ELF-1 (cell line): Measurements from ENCODE around the gene HGFAC.

ENCODE experiments used
- DNase-seq: peaks from one replicate; pipeline ENCODE4 v3.0.0-alpha.2; 2016; ENCODE audit warnings: low read depth, low spot score

HGFAC gene

DNA sequence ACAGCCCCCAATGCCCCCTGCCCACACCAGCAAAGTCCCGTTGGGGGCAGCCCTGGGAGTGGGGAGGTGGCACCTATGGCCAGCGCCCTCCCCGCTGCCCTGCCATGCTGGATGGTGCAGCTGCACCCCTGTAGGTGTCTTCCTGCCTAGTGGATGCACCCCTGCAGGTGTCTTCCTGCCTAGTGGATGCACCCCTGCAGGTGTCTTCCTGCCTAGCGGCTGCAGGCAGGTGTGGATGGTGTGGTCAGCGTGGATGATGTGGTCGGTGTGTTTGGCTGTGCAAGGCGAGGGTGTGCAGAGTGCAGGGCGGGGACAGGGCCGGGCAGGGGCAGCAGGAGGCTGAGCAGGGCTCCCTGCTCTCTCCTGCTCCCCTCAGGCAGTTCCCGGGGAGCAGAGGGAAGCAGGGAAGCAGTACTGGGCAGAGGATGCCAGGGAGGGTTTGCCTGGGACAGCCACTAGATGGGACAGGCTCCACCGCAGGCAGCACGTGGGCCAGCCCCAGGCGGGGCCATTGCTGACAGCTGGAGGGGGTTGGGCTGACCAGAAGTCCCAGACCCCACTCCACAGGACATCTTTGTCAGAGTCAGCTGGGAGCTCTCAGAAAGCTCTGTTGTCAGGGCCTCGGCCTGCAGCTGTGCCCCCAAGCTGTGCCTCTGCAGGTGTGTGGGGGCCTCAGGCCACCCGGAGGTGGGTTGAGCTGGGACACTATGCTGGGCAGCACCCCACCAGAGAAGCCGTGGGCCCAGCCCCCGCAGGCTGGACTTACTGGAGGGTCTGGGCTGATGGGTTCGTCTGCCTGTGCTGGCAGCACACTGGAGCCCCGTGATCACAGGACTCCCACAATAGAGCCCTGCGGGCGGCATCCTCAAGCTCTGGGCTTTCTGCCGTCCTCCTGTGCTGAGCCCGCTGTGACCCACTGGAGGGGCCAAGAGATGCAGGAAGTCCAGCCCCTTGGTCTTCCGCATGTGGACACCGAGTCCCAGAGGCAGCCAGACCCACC lies 45.1 kb downstream of the HGFAC start:
- DNase-seq = peak; percentile 61

DNA sequence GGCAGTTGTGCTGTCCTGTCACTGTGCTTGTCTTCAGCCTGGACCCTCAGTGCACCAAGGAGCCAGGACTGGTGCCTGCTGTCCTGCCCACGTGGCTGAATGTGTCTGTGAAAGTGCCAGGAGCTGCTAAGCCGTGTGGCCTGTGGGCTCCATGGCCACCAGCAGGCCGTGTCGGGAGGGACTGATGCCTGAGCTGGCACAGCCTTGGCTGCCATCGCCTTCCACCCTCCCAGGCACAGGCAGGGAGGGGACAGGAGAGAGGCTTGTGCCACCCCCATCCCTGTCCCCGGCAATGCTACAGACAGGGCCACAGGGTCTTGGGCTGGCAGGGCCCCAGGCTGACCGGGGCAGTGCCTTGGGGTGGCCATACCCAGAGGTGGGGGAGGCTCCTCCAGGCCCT lies 46.1 kb downstream of the HGFAC start:
- no peak for DNase-seq

DNA sequence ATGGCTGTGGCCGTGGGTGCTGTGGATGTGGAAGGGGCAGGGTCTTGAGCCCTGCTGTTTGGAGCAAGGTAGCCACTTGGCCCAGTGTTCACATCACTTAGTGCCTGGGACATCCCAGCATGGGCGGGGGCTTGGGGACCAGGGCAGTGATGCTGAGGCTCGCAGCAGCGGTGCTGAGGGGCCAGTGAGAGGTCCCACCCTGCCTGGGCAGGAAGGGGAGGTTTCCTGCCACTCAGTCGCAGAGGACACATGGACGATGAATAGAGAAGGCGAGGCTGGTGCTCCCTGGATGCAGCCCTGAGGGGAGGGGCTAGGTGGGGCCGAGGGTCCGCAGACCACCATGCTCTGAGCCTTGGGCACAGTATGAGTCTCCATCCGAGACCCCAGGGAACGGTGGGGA lies 47.1 kb downstream of the HGFAC start:
- DNase-seq = no peak

DNA sequence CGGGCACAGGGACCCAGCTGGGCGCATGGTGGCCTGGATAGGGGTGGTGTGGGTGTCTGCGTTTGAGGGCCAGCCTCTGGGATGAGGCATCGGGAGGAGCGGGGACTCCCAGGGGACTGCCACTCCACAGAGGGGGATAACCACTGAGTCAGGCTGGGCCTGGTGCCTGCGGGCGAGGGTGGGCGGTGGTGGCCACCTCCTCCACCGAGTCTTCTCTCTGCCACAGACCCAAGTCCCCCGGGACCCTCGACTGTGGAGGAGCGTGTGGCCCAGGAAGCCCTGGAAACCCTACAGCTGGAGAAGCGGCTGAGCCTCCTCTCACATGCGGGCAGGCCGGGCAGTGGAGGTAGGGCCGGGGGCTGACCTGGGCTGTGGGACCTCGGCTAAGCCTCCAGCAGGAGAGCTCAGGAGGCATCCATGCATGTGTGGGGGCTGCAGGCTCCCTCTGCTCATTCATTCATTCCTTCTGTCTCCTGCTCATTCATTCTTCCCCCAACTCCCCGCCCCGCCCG lies 47.7 kb downstream of the HGFAC start:
- peak; percentile 53 for DNase-seq

DNA sequence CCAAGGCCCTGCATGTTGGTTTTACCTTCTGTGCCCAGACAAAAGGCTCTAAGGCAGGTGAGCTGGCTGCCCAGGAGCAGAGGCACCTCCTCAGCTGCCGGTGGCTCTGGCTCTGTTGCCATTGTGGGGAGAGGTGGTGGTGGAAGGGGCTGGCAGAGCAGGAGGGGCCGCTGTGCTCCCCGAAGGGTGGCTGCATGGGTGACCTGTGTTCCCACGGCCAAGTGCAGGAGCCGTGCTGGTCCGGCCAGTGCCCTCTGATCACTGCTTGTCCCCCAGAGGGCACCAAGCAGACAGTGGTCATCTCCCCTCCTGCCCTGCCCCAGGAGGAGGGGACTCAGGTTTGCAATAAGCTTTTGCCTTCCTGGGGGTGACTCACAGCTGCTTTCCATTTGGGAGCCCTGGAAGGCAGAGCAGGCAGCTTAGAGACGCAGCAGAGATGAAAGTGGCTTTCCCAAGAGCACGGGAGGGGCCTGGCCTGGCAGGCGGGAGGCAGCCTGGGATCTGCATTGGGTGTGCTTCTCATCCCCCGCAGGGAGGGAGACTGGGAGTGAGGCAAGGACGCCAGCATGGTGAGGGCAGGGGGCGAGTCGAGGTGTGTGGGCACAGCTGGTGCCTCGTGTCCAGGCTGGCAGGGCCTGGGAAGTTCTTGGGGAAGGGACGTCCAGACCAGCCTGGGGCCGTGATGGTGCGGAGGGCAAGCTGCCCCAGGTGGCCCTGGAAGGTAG lies 50.1 kb downstream of the HGFAC start:
- DNase-seq = no peak

DNA sequence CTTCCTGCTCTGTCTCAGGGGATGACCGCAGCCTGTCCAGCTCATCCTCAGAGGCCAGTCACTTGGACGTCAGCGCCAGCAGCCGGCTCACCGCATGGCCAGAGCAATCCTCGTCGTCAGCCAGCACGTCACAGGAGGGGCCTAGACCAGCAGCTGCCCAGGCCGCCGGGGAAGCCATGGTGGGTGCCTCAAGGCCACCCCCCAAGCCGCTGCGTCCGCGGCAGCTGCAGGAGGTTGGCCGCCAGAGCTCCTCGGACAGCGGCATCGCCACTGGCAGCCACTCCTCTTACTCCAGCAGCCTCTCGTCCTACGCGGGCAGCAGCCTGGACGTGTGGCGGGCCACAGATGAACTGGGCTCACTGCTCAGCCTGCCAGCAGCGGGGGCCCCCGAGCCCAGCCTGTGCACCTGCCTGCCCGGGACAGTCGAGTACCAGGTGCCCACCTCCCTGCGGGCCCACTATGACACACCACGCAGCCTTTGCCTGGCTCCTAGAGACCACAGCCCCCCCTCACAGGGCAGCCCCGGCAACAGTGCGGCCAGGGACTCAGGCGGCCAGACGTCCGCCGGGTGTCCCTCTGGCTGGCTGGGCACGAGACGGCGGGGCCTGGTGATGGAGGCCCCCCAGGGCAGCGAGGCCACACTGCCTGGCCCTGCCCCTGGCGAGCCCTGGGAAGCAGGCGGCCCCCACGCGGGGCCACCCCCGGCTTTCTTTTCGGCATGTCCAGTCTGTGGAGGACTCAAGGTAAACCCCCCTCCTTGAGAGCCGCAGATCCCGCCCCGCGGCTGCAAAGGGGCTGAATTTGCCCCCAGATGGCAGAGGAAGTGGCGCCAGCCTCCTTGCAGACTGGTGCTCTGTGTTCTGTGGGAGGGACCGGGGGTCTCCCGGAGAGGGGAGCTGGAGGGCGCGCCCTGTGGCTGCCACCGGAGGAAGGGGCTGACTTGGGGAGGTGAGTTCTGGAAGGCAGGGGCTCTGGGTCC lies 51.3 kb downstream of the HGFAC start:
- DNase-seq = no peak

DNA sequence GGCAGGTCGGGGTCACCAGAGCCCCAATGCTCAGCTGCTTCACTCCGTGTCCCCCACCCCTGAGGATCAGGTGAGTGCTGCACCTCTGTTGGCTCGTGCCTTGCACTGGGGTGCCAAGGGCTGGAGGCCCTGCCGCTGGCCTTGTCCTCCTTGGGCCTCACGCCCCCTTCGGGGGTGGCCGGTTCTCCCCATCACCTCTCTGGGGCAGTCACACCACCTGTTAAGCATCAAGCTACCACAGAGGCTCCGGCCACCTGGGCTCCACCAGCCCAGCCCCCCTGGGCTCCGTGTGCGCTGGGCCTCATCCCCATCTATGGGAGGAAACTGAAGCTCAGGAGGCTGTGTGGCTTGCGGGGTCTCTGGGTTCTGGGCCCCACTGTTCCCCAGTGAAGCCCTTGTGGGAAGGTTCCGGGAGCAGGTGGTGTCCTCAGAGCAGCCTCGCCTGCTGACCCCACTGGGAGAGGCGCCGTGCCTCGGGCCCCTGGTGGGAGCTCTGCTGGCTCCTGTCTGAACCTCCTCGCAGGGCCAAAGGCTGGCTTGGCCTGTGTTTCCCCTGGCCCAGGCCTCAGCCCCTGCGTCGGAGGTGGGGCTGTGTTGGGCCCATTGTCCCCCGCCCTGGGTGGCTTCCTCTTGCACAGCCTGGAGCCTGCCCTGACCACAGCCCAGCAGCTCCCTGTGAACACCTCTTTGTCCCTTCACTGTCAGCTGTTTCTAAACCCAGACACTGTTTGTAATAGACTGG lies 52.1 kb downstream of the HGFAC start:
- DNase-seq = peak; percentile 60

DNA sequence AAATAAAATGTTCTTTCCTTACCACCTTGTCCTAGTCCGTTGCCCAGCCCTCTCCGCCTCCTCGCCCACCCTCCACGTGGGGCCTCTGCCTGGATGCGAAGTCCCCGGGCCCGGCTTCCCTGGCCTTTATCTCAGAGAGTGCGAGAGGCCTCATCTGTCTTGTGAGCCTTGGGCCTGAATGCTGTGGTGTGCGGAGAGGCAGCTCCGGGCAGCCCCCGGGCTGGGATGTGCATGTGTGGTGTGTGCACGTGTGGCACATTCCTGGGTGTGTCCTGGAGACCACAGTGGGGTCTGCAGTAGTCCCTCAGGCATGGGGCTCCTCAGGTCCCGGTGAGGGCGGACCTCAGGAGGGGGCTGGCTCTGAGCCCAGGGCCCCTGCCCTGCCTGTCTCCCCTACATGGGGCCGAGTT lies 52.7 kb downstream of the HGFAC start:
- peak; percentile 65 for DNase-seq

DNA sequence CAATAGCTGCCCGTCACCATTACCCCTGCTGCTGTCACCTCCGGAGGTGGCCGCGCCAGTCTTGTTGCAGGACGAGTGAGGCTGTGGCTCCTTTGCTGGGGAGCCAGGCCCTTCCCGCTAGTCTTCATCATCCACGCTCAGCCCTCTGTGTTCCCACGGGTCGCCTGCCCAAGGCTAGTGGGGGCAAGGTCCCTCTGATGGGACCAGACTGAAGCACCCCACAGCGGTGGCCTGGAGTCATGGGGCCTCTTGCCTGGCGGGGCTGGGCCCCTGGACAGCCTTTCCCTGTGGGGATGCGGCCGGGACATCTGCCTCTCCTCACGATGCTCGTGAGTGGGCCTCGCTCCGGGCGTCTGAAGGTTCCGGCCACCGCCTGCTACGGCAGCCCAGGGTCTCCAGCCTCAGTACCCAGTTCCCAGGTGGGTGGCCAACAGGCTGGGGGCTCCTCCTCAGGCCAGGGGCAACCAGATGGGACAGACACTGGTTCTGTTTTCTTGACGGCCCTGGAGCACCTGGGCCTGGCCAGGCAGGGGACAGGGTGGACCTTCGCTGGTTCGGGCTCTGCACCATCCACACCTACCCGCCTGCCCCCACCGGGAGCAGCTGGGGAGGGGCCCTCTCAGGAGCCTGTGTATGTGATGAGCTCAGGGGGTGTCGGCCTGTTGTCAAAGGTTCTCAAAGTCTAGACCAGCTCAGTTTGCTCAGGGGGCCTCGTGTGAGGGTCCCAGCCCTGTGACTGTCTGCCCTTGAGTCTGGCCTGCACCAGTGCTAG lies 53.6 kb downstream of the HGFAC start:
- DNase-seq = no peak

DNA sequence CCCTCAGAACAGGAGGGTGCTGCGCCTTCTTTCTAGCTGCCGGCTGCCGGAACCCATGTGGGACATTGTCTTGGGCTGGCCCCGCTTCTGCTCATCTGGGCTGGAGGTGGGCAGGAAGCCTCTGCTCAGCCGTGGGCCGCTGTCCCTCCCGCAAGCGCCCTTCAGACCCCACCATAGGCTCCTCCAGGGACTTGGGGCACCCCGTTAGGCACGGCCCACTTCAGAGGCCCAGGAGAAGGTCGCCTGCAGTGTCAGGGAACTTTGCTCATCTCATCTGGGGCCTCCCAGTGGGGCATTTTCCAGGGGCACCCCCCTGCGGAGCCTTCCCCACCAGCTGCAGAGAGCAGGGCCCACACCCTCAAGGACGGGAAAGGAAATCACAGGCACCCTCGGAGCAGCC lies 54.3 kb downstream of the HGFAC start:
- DNase-seq = no peak

DNA sequence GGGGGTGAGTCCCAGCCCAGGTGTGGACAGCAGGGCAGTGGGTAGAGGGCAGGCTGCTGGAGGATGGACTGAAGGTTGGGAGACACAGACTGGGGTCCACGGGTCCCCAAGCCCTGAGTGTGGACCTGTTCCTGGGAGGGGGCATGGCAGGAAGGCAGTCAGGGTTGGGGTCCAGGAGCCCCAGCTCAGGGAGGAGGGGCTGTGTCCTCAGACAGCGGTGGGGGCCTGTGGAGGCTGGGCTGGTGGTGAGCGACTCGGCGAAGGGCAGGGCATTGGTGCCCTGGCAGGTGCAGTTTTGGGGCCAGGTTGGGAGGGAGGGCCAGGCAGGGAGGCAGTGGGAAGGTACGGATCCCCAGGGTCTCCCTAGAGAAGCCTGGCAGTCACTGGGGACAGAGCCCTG lies 55.3 kb downstream of the HGFAC start:
- DNase-seq = no peak

DNA sequence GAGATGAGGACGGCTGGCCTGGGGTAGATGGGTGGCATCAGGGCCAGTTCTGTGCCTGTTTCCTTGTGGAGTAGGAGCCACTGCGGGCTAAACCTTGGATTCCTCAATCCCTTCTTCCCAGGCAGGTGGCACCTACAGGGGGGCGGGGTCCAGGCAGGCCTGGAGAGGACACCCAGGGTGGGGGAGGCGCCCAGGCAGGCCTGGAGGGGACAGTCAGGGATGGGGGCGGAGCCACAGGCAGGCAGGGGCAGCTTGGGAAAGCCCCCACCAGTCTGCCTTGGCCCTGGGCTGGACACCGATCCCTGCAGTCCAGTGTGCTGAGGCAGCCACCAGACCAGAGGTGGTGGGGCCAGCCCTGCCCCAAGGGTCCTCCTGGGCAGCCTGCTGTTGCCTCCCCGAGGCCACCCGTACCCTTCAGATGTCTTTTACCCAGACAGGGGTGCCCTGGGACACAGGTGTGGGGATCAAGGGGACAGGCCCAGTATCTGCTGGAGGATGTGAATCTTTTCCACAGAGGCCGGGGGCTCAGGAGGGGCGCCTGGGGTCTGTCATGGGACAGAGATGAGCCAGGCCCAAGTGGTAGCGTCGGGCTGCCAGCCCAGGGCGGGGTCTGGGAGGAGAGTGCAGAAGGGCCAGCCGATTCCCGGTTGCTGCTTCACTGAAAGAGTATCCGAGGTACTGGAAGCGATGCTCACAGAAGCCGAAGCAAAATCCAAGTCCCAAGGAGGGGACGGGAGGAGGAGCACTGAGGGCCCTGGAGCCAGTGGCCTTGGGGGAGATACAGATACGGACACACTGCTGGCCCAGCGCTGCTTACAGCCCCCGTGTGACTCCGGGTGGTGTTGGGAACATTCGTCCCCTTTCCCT lies 56.0 kb downstream of the HGFAC start:
- no peak for DNase-seq

DNA sequence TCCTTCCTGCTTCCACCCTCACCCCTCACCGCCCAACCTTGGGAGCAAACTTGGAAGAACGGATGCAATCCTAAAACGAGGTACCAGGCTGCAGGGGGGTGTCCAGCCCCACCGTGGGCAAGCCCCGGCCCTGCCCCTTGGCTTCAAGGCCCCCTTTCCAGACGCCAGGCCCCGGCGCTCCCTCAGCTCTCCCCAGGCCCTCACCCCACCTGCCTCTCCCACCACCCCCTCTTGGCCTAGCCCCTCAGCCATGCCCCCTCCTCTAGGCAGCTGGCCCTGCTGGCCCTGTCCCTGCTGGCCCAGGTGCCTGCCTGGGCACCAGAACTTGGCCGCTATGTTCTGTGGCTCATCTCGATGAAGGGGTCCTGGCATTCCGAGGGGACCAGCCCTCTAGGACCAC lies 56.6 kb downstream of the HGFAC start:
- no peak for DNase-seq
